Erythroblast (primary cell): Measurements from ENCODE around the gene CCR6.

Experiments used
- GATA1 ChIP-seq: IDR thresholded peaks from 2 replicates; pipeline ENCODE4 v1.6.1; 2011; ENCODE audit warnings: low read depth, mild to moderate bottlenecking, control low read depth, low read length, moderate library complexity
- POLR2A ChIP-seq: IDR thresholded peaks from 2 replicates; pipeline ENCODE4 v1.6.1; 2011; ENCODE audit warnings: mild to moderate bottlenecking, low read length

- TF ChIP-seq POLR2A = no peak
- no peak for TF ChIP-seq GATA1
These were observed 13.5 kb downstream of the CCR6 start for GRCh38 chr6:167136376-167136775.
